GM12878 (cell line): ENCODE results near the gene CHST8. TPM values are rescaled to one million over a fixed set of nuclear protein-coding genes. Genes with fewer than 3 reads are reported as not detected.

ENCODE experiments used
- ATAC-seq: fragments of 200-7000 bp; cut with Tn5 transposase; 3 replicates; pipeline ENCODE4 v1.9.1; 2020; ENCODE audit warnings: mild to moderate bottlenecking, moderate library complexity
- BruUV-seq: library from RNA; stranded (reverse); fragments of 400-500 nt; replicated peaks from 2 replicates; lab custom pipeline; 2021; lab: Mats Ljungman, UMichigan
- CTCF ChIA-PET: fragments of 300-600 bp; sonication (Branson Sonifier 250); formaldehyde crosslinking; extraction: SDS; loops from one replicate; lab custom pipeline; 2021; ENCODE audit warnings: inconsistent platforms; lab: Yijun Ruan, JAX
- POLR2A ChIA-PET: fragments of 350-600 bp; formaldehyde crosslinking; extraction: SDS; loops from one replicate; lab custom pipeline; 2021; ENCODE audit warnings: inconsistent platforms; lab: Charles Lee
- RAD21 ChIA-PET: fragments of 300-600 bp; sonication (Branson Sonifier 250); formaldehyde crosslinking; loops from one replicate; lab custom pipeline; 2023; ENCODE audit warnings: antibody characterized with exemption; ENCODE audit not compliant: unreplicated experiment; lab: Charles Lee
- SMC1A ChIA-PET: fragments of 300-600 bp; sonication (Branson Sonifier 250); formaldehyde crosslinking; loops from one replicate; lab custom pipeline; 2023; ENCODE audit not compliant: unreplicated experiment, uncharacterized antibody; lab: Charles Lee
- DNase-seq: peaks from one replicate; pipeline ENCODE4 v3.0.0-alpha.2; 2011; ENCODE audit warnings: low read depth, low spot score
- FAIRE-seq: peaks from 3 replicates; lab custom pipeline; 2011; peaks lifted over from hg19 to GRCh38; lab: Jason Lieb, UNC
- H2AFZ ChIP-seq: 2 replicates; pipeline ENCODE4 v1.6.0; 2011; ENCODE audit warnings: low read depth, low read length, control low read depth; ENCODE audit not compliant: control insufficient read depth
- H3K27ac ChIP-seq: 2 replicates; pipeline ENCODE4 v1.5.1; 2011; ENCODE audit warnings: control low read depth; ENCODE audit not compliant: control insufficient read depth, insufficient read depth
- H3K27me3 ChIP-seq, 2 experiments: replicated peaks in 1 of 2; 2 replicates each; pipeline versions ENCODE4 v1.6.0 to v1.6.1; 2011; ENCODE audit warnings: low read length in 1 of 2; ENCODE audit not compliant: control insufficient read depth in 2 of 2, insufficient read depth in 2 of 2
- H3K36me3 ChIP-seq, 2 experiments: 2 replicates each; pipeline ENCODE4 v1.5.1; 2011; ENCODE audit warnings: low read length in 1 of 2; ENCODE audit not compliant: control insufficient read depth in 2 of 2, insufficient read depth in 2 of 2
- H3K4me1 ChIP-seq: 2 replicates; pipeline ENCODE4 v1.6.1; 2011; ENCODE audit warnings: mild to moderate bottlenecking, low read length, moderate library complexity, mixed read lengths; ENCODE audit not compliant: control insufficient read depth, insufficient read depth
- H3K4me2 ChIP-seq: 2 replicates; pipeline ENCODE4 v1.6.0; 2011; ENCODE audit warnings: control low read depth; ENCODE audit not compliant: control insufficient read depth, insufficient read depth
- H3K4me3 ChIP-seq: fragments of 200-600 bp; sonication (generic); 2 replicates; pipeline ENCODE4 v1.5.1; 2016
- H3K79me2 ChIP-seq: 2 replicates; pipeline ENCODE4 v1.6.0; 2011; ENCODE audit warnings: low read length; ENCODE audit not compliant: control insufficient read depth, insufficient read depth
- H3K9ac ChIP-seq: 2 replicates; pipeline ENCODE4 v1.8.0; 2011; ENCODE audit warnings: low read length, control low read depth, mixed read lengths; ENCODE audit not compliant: control insufficient read depth, insufficient read depth
- H3K9me3 ChIP-seq: replicated peaks from 3 replicates; pipeline ENCODE4 v1.5.1; 2011; ENCODE audit warnings: mild to moderate bottlenecking, low read length; ENCODE audit not compliant: control insufficient read depth, insufficient read depth
- H4K20me1 ChIP-seq: 2 replicates; pipeline ENCODE4 v1.6.0; 2011; ENCODE audit not compliant: control insufficient read depth, insufficient read depth
- BACH1 ChIP-seq: fragments of 450-650 bp; IDR thresholded peaks from 2 replicates; pipeline ENCODE4 v1.6.1; 2017; ENCODE audit warnings: mild to moderate bottlenecking, borderline replicate concordance
- HCFC1 ChIP-seq: fragments of 150-350 bp; IDR thresholded peaks from 2 replicates; pipeline ENCODE4 v1.6.1; 2014; ENCODE audit warnings: low read length
- JUND ChIP-seq: IDR thresholded peaks from 2 replicates; pipeline ENCODE4 v1.6.1; 2012; ENCODE audit warnings: low read depth, mild to moderate bottlenecking, low read length, improper control_type of control experiment, moderate library complexity
- MEF2B ChIP-seq: fragments of 450-650 bp; IDR thresholded peaks from 2 replicates; pipeline ENCODE4 v1.6.1; 2018; ENCODE audit warnings: mild to moderate bottlenecking, moderate library complexity; ENCODE audit not compliant: partially characterized antibody, poor library complexity, severe bottlenecking
- PAX5 ChIP-seq: IDR thresholded peaks from 2 replicates; pipeline ENCODE4 v1.6.1; 2011; ENCODE audit warnings: low read depth, low read length, borderline replicate concordance
- SMC3 ChIP-seq: IDR thresholded peaks from 2 replicates; pipeline ENCODE4 v1.6.1; 2011; ENCODE audit warnings: low read length, improper control_type of control experiment, borderline replicate concordance
- WGBS: methylation state at CpG from one replicate; pipeline ENCODE4 v1.1.6; 2016; ENCODE audit warnings: low lambda C conversion rate; ENCODE audit not compliant: insufficient replicate concordance, insufficient coverage; ENCODE audit errors: missing lambda C conversion rate; 5-methylcytosine and 5-hydroxymethylcytosine counted together
- in situ Hi-C: fragments of 300-500 bp; cut with MboI; formaldehyde crosslinking; loops from 9 replicates; pipeline ENCODE4 v1.14.3; 2018; ENCODE audit warnings: mixed read lengths
- intact Hi-C: fragments of 100-400 bp; cut with micrococcal nuclease; formaldehyde crosslinking; loops from one replicate; pipeline ENCODE4 v1.14.2; 2022; ENCODE audit not compliant: unreplicated experiment
- polyA plus RNA-seq, 11 experiments: library from polyadenylated mRNA; depleted of rRNA in 4 of 11; unstranded in 6 of 11; stranded (reverse) in 5 of 11; fragments of >200 nt; fragmentation: Nextera tagmentation in 4 of 11; fragmentation: Illumina TruSeq in 1 of 11; extraction: Ambion mirVana in 4 of 11; extraction: Trizol in 1 of 11; gene quantifications; 1 replicate in 1 of 11; 2 replicates in 10 of 11; pipeline versions ENCODE4 v1.2.1 to v1.2.3, GENCODE V29; 2011 to 2016; ENCODE audit warnings: inconsistent platforms in 2 of 11, missing spikeins in 2 of 11, low read depth in 1 of 11
- total RNA-seq, 4 experiments: library from RNA; depleted of rRNA in 3 of 4; stranded (reverse); fragments of >200 nt in 3 of 4; fragmentation: Illumina TruSeq in 1 of 4; extraction: Trizol in 1 of 4; gene quantifications; 2 replicates each; pipeline versions ENCODE4 v1.2.1 to v1.2.3, GENCODE V29; 2013 to 2021
- TF ChIP-seq, protein P1 (sequence below): fragments of 450-650 bp; IDR thresholded peaks from 2 replicates; pipeline ENCODE4 v1.6.1; 2014; ENCODE audit warnings: mild to moderate bottlenecking

The CHST8 gene
- total and polyA plus RNA-seq, 10 of the 15 experiments (the other 5 are each of a cell fraction or from before 2014, with no cell fraction given), result 0.06 TPM; not detected in 9

DNA sequence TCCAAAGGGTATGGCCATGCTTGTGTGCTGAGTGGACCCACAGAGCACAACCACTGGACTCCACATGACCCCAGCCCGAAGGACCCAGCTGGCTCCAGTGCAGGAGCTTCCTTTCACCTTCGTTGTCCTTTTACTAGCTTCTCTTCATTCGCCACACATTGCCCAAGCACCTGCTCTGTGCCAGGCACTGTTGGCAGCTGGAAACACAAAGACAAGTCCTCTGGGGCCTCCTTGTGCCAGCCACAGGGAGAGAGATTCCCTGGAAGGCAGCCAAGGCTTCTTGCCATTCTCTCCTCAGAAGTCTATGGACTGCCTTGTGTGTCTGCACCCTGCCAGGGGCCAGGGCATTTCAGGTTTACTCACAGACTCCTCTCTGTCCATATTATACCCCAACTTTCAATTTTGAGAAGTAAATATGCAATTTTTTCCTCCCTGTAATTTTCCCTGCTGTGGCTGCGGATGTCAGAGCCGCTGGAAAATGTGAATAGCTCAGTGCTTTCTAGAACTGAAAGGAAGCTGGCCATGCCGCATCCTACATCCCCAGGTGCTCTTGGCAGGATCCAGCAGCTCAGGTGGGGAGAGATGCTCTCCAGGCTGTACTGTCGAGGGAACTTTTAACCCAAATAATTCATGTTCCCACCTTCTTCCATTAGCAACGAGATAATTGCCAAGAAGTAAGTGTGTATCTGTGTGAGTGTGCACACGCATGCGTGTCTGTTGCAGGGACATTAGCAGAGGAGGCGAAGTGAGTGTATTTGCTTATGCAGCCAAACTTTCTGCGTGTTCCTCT is 57.2 kb downstream of the CHST8 start:
- H3K4me1 ChIP-seq, result no peaks in the 10 kb centered on the region
- H3K9me3 ChIP-seq, result no peaks in the 10 kb centered on the region
- FAIRE-seq (no peak), DNase-seq (no peak), ATAC-seq (no peak)
- no TSS peak for BruUV-seq
- H3K4me3 ChIP-seq, result no peak overlapping the region
- H3K27me3 ChIP-seq, result no peaks in the 10 kb centered on the region; a peak in 1 of 4 replicates
- no peak overlapping the region for H3K9ac ChIP-seq
- intact Hi-C loops, result no loop called here
- POLR2A ChIA-PET, result no interaction called here
- CTCF ChIA-PET, result interaction anchor here (0.7 kb wide), 2 partner anchors 10 to 93 kb away, joined by 3 read pairs; no protein-coding TSS in a partner anchor
- no peak overlapping the region for H3K27ac ChIP-seq
- WGBS, result 22% methylated on average over 12 of the region's 12 CpGs
- in situ Hi-C loops, result no loop called here
- TF ChIP-seq, protein P1, sequence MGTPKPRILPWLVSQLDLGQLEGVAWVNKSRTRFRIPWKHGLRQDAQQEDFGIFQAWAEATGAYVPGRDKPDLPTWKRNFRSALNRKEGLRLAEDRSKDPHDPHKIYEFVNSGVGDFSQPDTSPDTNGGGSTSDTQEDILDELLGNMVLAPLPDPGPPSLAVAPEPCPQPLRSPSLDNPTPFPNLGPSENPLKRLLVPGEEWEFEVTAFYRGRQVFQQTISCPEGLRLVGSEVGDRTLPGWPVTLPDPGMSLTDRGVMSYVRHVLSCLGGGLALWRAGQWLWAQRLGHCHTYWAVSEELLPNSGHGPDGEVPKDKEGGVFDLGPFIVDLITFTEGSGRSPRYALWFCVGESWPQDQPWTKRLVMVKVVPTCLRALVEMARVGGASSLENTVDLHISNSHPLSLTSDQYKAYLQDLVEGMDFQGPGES, result no peak
- TF ChIP-seq PAX5, result no peak
- no peak for TF ChIP-seq SMC3
- TF ChIP-seq BACH1, result no peak
- no peak for TF ChIP-seq HCFC1
- TF ChIP-seq JUND, result no peak
- TF ChIP-seq MEF2B, result no peak
- TF ChIP-seq, all 136 proteins: peak for 0
- H3K79me2 ChIP-seq, result no peaks in the 10 kb centered on the region
- H2AFZ ChIP-seq, result no peak overlapping the region
- RAD21 ChIA-PET, result no interaction called here
- no peaks in the 10 kb centered on the region for H4K20me1 ChIP-seq
- H3K36me3 ChIP-seq, result no peaks in the 10 kb centered on the region
- SMC1A ChIA-PET, result no interaction called here
- no peak overlapping the region for H3K4me2 ChIP-seq
